HFFc6 (cell line): ENCODE measurements around the gene IKZF3. TPM values are rescaled to one million over a fixed set of nuclear protein-coding genes. Genes with fewer than 3 reads are reported as not detected.

Source experiments
- DNase-seq: peaks from one replicate; pipeline ENCODE4 v3.0.0-alpha.2; 2018
- H3K27ac Mint-ChIP-seq: 2 replicates; pipeline ENCODE4 v1.8.0; 2020; ENCODE audit warnings: mild to moderate bottlenecking, mixed read lengths
- H3K27me3 Mint-ChIP-seq: 2 replicates; pipeline ENCODE4 v1.8.0; 2021; ENCODE audit warnings: mild to moderate bottlenecking, moderate library complexity, mixed read lengths; ENCODE audit not compliant: insufficient read depth
- H3K36me3 Mint-ChIP-seq: 2 replicates; pipeline ENCODE4 v1.8.0; 2021; ENCODE audit warnings: low read depth, mixed read lengths
- H3K4me1 Mint-ChIP-seq: 2 replicates; pipeline ENCODE4 v1.8.0; 2020; ENCODE audit warnings: low read depth, mixed read lengths
- H3K4me3 Mint-ChIP-seq: 2 replicates; pipeline ENCODE4 v1.8.0; 2020; ENCODE audit warnings: mild to moderate bottlenecking, moderate library complexity, mixed read lengths
- H3K9me3 Mint-ChIP-seq: 2 replicates; pipeline ENCODE4 v1.8.0; 2020; ENCODE audit warnings: mild to moderate bottlenecking, mixed read lengths
- total RNA-seq, 6 experiments: library from RNA; stranded (reverse); fragmentation: NEBNext Ultra II Directional; extraction: Animal tissue kit (Norgen Biotek cat#: 25700); gene quantifications; 2 replicates in 1 of 6; 3 replicates in 5 of 6; pipeline ENCODE4 v1.2.3, GENCODE V29; 2021
- TF ChIP-seq, protein P1 (sequence below): fragments of 200-600 bp; sonication (generic); IDR thresholded peaks from 2 replicates; pipeline ENCODE4 v1.5.0; 2021; ENCODE audit warnings: antibody characterized with exemption, mild to moderate bottlenecking

IKZF3 gene
- total RNA-seq, 6 experiments from 2014 or later, result not detected

DNA sequence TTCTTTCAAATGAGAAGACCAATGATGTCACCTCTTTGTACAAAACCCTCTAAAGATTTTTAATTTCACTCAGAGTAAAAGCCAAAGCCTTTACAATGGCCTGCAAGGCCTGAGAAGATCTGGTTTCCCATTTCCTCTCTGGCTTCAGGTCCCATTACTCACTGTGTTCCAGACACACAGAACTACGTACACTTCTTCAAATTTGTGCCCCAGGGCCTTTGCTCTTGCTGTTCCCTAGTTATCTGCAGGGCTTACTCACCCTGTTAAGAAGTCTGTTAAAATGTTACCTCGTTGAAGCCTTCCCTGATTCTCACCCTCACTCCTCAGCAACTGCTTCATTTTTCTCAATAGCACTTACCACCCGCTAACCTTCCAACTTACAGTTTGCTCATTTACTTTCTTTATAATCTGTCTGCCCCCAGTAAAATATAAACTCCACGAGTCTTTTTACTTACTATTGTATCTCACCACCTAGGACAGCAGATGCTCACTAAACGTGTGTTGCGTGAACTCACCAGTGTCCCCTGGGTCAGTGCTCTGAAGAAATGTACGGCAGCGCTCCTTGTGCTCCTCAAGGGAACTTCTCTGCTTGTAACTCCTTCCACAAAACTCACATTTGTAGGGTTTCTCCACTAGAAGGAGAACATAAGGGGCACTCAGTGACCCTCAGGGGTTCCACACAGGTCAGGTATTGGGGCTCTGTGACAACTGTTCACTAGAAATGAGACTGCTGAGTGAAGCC, 76.2 kb downstream of the IKZF3 start:
- no peak for DNase-seq
- H3K27me3 Mint-ChIP-seq, result peaks cover 22% of the 10 kb centered on the region
- no peaks in the 10 kb centered on the region for H3K9me3 Mint-ChIP-seq

DNA sequence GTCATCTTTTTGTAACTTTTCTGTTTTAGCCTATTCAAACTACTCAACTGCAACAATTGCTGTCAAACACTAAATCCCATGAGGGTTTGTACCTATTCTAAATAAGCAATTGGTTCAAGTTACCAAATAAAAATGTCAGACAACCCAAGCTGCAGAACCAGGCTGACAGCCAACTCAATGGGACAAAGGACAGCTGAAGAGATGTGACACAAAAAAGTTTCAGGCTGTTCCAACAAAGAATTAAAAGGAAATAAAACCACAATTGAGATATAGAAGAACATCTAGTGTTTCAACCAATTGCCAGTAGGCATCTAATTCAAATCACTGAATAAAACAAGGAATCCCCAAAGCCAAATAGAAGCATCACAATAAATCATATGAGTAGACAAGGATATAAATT, 77.1 kb downstream of the IKZF3 start:
- Mint-ChIP-seq H3K9me3 (no peaks in the 10 kb centered on the region), H3K4me1 (no peaks in the 10 kb centered on the region), H3K27me3 (peaks cover 25% of the 10 kb centered on the region), H3K36me3 (no peaks in the 10 kb centered on the region), H3K27ac (no peak overlapping the region), H3K4me3 (no peak overlapping the region)
- DNase-seq, result no peak
- TF ChIP-seq, protein P1, sequence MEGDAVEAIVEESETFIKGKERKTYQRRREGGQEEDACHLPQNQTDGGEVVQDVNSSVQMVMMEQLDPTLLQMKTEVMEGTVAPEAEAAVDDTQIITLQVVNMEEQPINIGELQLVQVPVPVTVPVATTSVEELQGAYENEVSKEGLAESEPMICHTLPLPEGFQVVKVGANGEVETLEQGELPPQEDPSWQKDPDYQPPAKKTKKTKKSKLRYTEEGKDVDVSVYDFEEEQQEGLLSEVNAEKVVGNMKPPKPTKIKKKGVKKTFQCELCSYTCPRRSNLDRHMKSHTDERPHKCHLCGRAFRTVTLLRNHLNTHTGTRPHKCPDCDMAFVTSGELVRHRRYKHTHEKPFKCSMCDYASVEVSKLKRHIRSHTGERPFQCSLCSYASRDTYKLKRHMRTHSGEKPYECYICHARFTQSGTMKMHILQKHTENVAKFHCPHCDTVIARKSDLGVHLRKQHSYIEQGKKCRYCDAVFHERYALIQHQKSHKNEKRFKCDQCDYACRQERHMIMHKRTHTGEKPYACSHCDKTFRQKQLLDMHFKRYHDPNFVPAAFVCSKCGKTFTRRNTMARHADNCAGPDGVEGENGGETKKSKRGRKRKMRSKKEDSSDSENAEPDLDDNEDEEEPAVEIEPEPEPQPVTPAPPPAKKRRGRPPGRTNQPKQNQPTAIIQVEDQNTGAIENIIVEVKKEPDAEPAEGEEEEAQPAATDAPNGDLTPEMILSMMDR, result no peak

More for the DNA sequence above, 76.2 kb downstream of the IKZF3 start:
- Mint-ChIP-seq H3K4me3 (no peak overlapping the region), H3K36me3 (no peaks in the 10 kb centered on the region), H3K4me1 (no peaks in the 10 kb centered on the region), H3K27ac (no peak overlapping the region)
- TF ChIP-seq, protein P1, result no peak

DNA sequence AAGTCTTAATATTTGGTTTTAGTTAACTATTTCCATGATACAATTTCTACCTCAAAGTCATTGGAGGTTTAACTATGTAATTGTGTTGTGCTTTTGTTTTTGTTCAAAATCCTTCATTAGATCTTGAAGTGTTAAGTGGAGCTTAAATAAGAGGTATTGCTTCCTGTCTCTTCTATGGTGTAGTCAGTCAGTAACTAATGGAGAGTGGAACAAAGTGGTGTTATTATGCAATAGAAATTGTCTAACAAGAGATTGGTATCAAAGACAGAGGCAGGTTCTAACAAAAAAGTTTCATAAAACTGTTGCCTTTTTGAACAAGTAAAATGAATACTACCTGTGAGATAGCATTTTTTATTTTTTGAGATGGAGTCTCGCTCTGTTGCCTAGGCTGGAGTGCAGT, 81.1 kb downstream of the IKZF3 start:
- Mint-ChIP-seq H3K27ac (no peak overlapping the region), H3K27me3 (peaks cover 41% of the 10 kb centered on the region), H3K4me1 (no peaks in the 10 kb centered on the region), H3K36me3 (no peaks in the 10 kb centered on the region), H3K9me3 (no peaks in the 10 kb centered on the region), H3K4me3 (no peak overlapping the region)
- TF ChIP-seq, protein P1, result no peak
- DNase-seq, result no peak

DNA sequence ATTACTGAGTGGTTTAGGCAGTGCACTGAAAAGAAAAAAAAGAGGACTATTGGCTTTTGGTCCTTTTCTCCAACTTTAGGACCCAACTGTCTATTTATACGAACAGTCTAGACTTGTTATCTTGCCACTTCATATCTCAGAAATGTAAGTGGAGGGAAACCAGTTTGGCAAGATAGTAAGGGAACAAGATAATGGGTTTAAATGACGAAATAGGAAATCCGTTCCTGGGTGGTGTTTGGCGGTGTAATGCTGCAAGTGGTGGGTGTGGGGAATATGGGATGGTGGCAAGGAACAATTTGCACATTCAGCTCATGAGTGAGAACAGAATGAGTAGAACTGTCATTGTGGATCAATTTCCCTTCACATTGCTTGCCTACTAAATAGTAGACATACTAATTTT, 81.6 kb downstream of the IKZF3 start:
- no peaks in the 10 kb centered on the region for H3K4me1 Mint-ChIP-seq
- no peaks in the 10 kb centered on the region for H3K9me3 Mint-ChIP-seq
- H3K27me3 Mint-ChIP-seq, result peaks cover 45% of the 10 kb centered on the region
- H3K36me3 Mint-ChIP-seq, result no peaks in the 10 kb centered on the region
- TF ChIP-seq, protein P1, result no peak
- no peak for DNase-seq
- no peak overlapping the region for H3K27ac Mint-ChIP-seq
- H3K4me3 Mint-ChIP-seq, result no peak overlapping the region

DNA sequence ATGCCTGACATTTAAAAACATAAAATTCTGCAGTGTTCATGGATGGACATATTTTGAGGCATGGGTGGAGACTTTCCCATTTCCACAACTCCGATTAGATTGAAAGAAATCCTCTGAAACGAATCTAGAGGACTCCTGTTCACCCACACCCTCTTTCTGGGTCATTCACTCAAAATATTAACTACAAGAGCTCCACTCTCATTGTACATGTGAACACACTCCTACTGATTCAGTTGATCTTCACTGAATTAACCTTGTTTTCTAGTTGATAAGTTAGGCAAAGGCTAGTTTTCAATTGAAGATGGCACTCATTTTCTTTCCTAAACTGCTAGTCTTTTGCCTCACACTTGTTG, 82.3 kb downstream of the IKZF3 start:
- no peak overlapping the region for H3K4me3 Mint-ChIP-seq
- H3K9me3 Mint-ChIP-seq, result no peaks in the 10 kb centered on the region
- H3K27me3 Mint-ChIP-seq, result peaks cover 48% of the 10 kb centered on the region
- H3K27ac Mint-ChIP-seq, result no peak overlapping the region
- H3K4me1 Mint-ChIP-seq, result no peaks in the 10 kb centered on the region
- TF ChIP-seq, protein P1, result no peak
- H3K36me3 Mint-ChIP-seq, result no peaks in the 10 kb centered on the region
- DNase-seq, result no peak
